ENCODE data around the gene DIP2C.
"Not testable (repeated sequence)": the region's sequence is repeated elsewhere in the genome, so short reads cannot be mapped to it uniquely, and the experiment has no call there.

Gene DIP2C

GRCh38 chr10:360653-361052 lies 328.8 kb downstream of the DIP2C start:
- no peak for DNase-seq (ENCODE audit: low read depth in 1 of 2, low spot score in 1 of 2)

DNA sequence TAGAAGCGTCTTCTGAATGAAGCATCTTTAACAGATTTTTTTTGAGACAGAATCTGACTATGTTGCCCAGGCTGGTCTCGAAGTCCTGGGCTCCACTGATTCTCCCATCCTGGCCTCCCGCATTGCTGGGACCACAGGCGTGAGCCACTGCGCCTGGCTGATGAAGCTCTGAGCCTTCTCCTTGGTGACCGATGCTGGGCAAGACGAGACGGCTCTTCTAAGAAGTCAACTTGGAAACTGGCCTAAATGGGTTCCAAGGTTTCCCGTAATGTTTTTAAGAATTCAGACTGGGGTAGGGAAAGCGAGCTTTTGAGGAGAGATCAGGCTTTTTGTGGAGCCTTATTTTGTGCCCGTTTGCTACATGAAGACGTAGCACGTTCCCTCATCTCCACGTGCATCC lies 329.7 kb downstream of the DIP2C start:
- no peak for DNase-seq (ENCODE audit: low read depth in 1 of 2, low spot score in 1 of 2)

DNA sequence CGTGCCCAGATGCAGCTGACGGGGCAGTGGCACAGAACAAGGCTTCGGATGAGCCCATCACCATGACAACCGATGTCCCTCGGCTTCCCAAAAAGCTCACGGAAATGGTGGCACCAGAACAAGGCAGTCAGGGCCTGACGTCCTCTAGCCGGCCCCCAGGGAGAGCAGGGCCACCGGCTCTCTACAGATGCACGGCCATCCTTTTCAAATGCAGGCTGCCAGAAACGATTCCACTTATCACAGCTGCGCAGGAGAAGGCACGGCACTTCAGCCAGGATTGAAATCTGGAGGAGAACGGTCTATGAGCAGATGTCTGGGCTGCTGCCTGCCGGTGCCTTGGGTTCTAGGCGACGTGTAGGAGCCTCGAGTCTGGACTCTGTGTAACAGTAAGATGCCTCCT lies 330.4 kb downstream of the DIP2C start:
- no peak for DNase-seq (ENCODE audit: low read depth in 1 of 2, low spot score in 1 of 2)

- no peak for DNase-seq (ENCODE audit: low read depth in 1 of 2, low spot score in 1 of 2)
These were observed 332.1 kb downstream of the DIP2C start for GRCh38 chr10:357201-357950.

- DNase-seq (ENCODE audit: low read depth in 1 of 2, low spot score in 1 of 2), result no peak
These were observed 333.0 kb downstream of the DIP2C start for GRCh38 chr10:356452-356851.

DNA sequence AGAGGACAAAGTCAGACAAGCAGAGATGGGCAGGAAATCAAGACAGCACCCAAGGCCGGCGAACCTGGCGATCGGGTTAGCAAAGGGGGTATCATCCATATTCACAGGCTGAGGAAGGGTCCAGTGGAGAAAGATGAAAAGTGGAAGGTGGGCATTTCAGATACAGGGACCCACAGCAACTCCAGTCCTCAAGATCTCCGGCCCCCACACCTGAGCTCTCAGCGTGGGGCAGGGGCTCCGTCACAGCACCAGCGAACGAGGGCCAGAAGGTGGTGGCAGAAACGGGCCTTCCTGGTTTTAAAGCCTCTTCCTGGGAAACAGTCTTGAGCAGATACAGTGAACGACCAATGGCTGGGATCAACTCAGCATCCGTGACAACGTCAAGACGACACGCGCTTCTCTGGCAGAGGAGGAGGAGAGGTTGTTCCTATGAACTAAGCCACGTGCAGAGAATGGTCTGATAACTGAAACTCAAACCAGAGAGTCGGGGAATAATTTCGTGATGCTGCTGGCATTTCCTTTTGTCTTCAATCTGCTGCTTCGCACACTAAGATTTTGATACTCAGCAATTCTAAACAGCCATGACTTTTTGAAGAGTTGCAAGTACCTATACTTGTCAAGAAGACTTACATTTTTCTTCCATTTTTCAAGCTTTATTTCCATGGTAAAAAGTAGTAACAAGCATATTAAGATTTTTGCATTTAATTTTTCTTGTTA lies 334.4 kb downstream of the DIP2C start:
- DNase-seq (ENCODE audit: low read depth in 1 of 2, low spot score in 1 of 2), result no peak

- DNase-seq (ENCODE audit: low read depth in 1 of 2, low spot score in 1 of 2), result no peak
These were observed 336.8 kb downstream of the DIP2C start for GRCh38 chr10:352476-353235.

GRCh38 chr10:351770-352334 lies 337.6 kb downstream of the DIP2C start:
- no peak for DNase-seq (ENCODE audit: low read depth in 1 of 2, low spot score in 1 of 2)

DNA sequence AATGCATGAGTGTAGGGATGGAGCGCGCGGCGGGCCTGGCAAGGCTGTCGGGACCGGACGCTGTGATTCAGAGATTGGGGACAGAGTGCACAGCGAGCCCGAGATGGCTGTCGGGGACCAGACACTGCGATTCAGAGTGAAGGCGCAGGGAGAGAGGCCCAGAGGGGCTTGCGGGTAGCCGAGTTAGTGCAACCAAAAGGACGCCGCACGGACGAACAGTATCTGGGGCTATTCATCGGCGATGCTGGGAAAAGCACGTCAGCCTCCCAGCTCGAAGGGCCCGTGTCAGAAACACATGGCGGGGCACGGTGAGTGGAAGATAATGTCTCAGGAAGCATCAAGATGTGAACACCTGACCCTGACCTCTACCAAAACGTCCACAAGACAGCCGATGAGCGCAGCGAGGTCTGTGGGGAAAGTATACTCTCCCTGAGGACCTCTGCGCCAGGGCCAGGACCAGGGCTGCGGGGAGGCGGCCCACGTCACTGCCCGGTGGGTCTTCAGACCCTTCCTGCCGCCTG lies 338.4 kb downstream of the DIP2C start:
- no peak for DNase-seq (ENCODE audit: low read depth in 1 of 2, low spot score in 1 of 2)

DNA sequence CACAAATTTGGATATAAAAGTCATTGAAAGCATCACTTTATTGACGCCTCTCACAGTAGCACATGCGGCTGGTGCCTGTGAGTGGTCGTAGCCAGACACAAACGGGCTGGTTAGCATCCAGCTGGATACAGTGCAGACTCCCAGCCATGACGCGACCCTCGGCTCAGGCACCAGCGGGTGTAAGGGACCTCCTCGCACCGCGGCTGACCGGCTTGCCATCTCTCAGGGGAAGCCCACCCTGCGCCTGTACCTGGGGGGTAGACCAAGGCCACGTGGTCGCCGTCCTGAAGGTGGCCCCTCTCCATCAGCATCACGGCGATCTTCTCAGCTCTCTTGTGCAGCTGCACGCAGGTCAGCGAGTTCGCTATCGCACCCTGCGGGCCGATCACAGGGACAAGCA lies 340.4 kb downstream of the DIP2C start:
- DNase-seq (ENCODE audit: low read depth in 1 of 2, low spot score in 1 of 2), result no peak

- DNase-seq (ENCODE audit: low read depth in 1 of 2, low spot score in 1 of 2), result no peak
These were observed 341.0 kb downstream of the DIP2C start for GRCh38 chr10:348456-348855.

DNA sequence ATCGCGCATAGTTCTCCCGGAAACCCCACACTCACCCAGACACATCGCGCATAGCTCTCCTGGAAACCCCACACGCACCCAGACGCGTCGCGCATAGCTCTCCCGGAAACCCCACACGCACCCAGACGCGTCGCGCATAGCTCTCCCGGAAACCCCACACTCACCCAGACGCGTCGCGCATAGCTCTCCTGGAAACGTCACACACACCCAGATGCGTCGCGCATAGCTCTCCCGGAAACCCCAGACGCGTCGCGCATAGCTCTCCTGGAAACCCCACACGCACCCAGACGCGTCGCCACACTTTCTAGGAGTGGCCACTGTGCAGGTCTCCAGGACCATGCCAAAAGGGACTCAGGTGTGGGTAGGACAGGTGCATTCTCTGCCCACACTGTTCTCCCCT lies 341.7 kb downstream of the DIP2C start:
- DNase-seq (ENCODE audit: low read depth in 1 of 2, low spot score in 1 of 2), result not testable (repeated sequence)

- not testable (repeated sequence) for DNase-seq (ENCODE audit: low read depth in 1 of 2, low spot score in 1 of 2)
These were observed 342.3 kb downstream of the DIP2C start for GRCh38 chr10:347190-347589.

DNA sequence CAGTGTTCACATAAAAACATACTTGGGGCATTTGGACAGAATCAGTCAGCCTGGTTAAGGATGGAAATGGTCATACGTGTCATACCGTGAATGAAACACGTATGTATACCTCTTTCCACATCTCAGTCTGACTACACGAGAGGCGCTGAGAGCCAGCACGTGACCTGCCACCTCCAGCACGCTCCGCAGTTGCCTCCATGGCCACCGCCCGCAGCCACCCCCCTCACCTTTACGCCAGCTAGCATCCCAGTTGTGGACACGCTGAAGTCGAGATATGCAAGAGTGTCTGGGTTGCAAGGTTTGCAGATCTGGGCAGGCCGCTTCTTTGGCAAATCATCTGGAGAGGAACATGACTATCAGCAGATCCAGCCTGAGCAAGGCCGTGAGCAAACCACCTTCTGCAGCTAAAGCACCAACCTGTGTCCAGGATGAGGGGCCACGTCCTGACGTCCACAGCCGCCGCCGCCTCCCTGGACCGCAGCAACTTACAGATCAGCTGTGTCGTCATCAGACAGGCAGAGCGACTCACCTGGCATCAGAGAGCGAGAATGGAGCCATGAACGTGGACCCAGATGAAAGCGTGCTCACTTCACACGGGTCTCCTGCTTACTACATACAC lies 344.8 kb downstream of the DIP2C start:
- no peak for DNase-seq (ENCODE audit: low read depth in 1 of 2, low spot score in 1 of 2)

DNA sequence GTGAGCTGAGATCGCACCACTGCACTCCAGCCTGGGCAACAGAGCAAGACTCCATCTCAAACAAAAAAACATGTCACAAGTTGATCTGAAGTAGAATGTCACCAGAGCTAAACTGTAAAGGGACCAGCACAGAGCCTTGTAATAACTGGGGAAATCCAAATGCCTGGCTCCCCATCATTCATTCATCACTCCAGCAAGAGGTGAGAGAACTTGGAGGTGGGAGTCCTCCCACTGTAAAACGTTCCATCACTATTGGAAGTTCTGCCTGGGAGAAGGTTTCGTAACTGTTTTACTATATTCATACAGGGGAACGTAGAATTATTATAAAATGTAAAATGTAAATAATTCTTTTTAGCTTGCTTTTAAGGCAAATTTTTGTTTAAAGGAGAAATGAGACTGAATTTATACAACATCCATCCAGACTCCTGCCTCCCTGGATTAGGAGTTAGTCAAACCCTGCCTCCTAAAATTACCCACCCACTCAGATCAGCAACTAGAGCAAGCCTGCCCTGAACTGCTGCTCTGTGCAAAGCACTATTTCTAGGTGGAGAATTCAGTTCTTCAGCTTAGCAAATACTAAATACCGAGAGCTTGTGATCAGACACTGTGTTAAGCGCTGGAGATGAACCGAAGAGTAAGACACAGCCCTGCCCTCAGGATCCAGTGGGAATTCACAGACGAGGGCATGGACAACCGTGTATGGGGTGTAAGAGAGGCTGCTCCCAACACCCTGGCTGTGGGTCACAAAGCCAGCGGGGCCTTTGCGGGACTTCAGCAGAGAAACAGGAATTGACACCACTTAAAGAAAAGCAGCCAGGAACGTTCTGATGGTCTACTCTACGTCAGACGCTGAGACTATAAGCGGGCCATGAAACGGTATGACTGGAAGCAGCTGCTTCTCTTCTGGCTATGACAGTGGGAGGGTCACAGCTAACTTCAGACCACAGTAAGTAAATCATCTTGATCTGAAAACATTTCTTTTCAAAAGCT lies 345.9 kb downstream of the DIP2C start:
- no peak for DNase-seq (ENCODE audit: low read depth in 1 of 2, low spot score in 1 of 2)

GRCh38 chr10:341081-341740 lies 348.3 kb downstream of the DIP2C start:
- no peak for DNase-seq (ENCODE audit: low read depth in 1 of 2, low spot score in 1 of 2)

DNA sequence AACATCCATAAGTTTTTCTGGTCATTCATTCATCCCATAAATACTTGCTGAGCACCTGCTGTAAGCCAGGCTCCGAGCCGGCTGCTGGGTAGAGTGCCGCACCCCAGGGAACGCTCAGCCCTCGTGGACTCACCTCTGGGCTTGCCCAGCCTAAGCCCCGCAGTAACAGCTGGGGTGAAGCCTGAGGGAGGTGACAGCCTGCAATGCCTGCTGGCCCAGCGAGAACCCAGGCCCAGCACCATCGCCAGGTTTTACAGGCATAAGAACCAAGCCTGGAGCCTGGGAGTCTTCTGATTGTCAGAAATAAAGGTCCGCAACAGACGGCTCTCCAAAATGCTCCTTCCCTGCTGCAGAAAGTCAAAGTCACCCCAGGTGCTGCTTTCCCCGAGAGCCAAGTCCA lies 348.8 kb downstream of the DIP2C start:
- no peak for DNase-seq (ENCODE audit: low read depth in 1 of 2, low spot score in 1 of 2)

DNA sequence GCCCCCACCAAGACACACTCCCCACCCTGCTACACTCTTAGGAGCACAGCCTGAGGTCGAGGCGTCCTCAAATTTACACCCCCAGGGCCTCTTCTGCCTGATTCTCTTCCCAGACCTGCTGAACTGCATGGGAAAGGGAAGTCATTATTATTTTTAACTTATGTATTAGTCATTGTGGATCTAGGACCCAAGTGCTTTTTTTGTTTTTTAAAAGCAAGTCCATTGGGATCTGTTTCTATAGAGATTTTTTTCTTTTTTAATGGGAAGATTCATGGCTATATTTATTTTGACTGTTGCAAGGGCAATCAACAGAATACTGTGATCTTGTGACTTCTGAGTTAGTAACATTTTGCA lies 350.5 kb downstream of the DIP2C start:
- DNase-seq (ENCODE audit: low read depth in 1 of 2, low spot score in 1 of 2), result no peak
